GM12878 (cell line): ENCODE data around the gene HDHD3.

Source experiments
- PKNOX1 ChIP-seq: fragments of 450-650 bp; IDR thresholded peaks from 2 replicates; pipeline ENCODE4 v1.6.1; 2016; ENCODE audit warnings: mild to moderate bottlenecking
- TAF1 ChIP-seq: IDR thresholded peaks from 2 replicates; pipeline ENCODE4 v1.6.1; 2011; ENCODE audit warnings: mild to moderate bottlenecking, low read depth, low read length, borderline replicate concordance

- TF ChIP-seq PKNOX1 (no peak), TAF1 (peak; percentile 39; the same call in 1 of the 2 replicates)
These were observed 39.4 kb upstream of the HDHD3 start for GRCh38 chr9:113416149-113416721.
